Measurements from ENCODE around the gene SLIT1. TPM values are rescaled to one million over a fixed set of nuclear protein-coding genes. Genes with fewer than 3 reads are reported as not detected.

SLIT1 gene
- total and polyA plus RNA-seq, 2 of the 8 experiments (the other 6 are each of a cell fraction or from before 2014, with no cell fraction given): 0.70 to 0.88 TPM

DNA sequence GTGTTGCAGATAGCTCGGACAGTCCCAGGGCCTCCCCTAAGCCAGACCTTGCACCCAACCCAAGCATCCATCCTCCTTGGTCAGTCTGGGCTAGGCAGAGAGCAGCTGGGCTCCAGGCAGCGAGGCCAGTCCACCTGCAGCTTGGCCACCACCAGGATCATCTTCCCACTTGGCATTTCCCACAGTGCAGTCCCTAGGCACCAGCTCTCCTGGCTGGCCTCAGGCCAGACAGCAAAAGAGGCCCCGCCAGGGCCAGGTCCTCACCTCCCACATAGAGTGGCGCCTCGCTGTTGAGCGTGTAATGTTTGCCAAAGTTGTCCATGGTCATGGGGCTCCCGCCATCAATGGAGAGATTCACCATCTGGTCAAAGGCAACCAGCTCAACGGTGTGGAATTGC is 182.0 kb downstream of the SLIT1 start (continued):
- TF ChIP-seq, protein P1, sequence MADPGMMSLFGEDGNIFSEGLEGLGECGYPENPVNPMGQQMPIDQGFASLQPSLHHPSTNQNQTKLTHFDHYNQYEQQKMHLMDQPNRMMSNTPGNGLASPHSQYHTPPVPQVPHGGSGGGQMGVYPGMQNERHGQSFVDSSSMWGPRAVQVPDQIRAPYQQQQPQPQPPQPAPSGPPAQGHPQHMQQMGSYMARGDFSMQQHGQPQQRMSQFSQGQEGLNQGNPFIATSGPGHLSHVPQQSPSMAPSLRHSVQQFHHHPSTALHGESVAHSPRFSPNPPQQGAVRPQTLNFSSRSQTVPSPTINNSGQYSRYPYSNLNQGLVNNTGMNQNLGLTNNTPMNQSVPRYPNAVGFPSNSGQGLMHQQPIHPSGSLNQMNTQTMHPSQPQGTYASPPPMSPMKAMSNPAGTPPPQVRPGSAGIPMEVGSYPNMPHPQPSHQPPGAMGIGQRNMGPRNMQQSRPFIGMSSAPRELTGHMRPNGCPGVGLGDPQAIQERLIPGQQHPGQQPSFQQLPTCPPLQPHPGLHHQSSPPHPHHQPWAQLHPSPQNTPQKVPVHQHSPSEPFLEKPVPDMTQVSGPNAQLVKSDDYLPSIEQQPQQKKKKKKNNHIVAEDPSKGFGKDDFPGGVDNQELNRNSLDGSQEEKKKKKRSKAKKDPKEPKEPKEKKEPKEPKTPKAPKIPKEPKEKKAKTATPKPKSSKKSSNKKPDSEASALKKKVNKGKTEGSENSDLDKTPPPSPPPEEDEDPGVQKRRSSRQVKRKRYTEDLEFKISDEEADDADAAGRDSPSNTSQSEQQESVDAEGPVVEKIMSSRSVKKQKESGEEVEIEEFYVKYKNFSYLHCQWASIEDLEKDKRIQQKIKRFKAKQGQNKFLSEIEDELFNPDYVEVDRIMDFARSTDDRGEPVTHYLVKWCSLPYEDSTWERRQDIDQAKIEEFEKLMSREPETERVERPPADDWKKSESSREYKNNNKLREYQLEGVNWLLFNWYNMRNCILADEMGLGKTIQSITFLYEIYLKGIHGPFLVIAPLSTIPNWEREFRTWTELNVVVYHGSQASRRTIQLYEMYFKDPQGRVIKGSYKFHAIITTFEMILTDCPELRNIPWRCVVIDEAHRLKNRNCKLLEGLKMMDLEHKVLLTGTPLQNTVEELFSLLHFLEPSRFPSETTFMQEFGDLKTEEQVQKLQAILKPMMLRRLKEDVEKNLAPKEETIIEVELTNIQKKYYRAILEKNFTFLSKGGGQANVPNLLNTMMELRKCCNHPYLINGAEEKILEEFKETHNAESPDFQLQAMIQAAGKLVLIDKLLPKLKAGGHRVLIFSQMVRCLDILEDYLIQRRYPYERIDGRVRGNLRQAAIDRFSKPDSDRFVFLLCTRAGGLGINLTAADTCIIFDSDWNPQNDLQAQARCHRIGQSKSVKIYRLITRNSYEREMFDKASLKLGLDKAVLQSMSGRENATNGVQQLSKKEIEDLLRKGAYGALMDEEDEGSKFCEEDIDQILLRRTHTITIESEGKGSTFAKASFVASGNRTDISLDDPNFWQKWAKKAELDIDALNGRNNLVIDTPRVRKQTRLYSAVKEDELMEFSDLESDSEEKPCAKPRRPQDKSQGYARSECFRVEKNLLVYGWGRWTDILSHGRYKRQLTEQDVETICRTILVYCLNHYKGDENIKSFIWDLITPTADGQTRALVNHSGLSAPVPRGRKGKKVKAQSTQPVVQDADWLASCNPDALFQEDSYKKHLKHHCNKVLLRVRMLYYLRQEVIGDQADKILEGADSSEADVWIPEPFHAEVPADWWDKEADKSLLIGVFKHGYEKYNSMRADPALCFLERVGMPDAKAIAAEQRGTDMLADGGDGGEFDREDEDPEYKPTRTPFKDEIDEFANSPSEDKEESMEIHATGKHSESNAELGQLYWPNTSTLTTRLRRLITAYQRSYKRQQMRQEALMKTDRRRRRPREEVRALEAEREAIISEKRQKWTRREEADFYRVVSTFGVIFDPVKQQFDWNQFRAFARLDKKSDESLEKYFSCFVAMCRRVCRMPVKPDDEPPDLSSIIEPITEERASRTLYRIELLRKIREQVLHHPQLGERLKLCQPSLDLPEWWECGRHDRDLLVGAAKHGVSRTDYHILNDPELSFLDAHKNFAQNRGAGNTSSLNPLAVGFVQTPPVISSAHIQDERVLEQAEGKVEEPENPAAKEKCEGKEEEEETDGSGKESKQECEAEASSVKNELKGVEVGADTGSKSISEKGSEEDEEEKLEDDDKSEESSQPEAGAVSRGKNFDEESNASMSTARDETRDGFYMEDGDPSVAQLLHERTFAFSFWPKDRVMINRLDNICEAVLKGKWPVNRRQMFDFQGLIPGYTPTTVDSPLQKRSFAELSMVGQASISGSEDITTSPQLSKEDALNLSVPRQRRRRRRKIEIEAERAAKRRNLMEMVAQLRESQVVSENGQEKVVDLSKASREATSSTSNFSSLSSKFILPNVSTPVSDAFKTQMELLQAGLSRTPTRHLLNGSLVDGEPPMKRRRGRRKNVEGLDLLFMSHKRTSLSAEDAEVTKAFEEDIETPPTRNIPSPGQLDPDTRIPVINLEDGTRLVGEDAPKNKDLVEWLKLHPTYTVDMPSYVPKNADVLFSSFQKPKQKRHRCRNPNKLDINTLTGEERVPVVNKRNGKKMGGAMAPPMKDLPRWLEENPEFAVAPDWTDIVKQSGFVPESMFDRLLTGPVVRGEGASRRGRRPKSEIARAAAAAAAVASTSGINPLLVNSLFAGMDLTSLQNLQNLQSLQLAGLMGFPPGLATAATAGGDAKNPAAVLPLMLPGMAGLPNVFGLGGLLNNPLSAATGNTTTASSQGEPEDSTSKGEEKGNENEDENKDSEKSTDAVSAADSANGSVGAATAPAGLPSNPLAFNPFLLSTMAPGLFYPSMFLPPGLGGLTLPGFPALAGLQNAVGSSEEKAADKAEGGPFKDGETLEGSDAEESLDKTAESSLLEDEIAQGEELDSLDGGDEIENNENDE (IDR thresholded peaks at IDR 0.05; ENCODE audit: insufficient replicate concordance, low read length): no peak
- TF ChIP-seq CHD2 (IDR thresholded peaks at IDR 0.05; ENCODE audit: low read length) (no peak), ZNF274 (IDR thresholded peaks at IDR 0.05; ENCODE audit: borderline replicate concordance, extremely low read depth, low read length) (no peak), TEAD4 (IDR thresholded peaks at IDR 0.05; ENCODE audit: low read depth, low read length) (no peak), SP2 (IDR thresholded peaks at IDR 0.05; ENCODE audit: low read length) (no peak), CEBPB (IDR thresholded peaks at IDR 0.05; ENCODE audit: low read depth, low read length) (no peak), KDM1A (IDR thresholded peaks at IDR 0.05; ENCODE audit: borderline replicate concordance, low read length) (no peak), TCF12 (IDR thresholded peaks at IDR 0.05; ENCODE audit: low read depth, low read length) (no peak), SUZ12 (IDR thresholded peaks at IDR 0.05; ENCODE audit: low read length) (no peak), BRCA1 (IDR thresholded peaks at IDR 0.05; ENCODE audit: low read depth, low read length) (no peak), SP4 (IDR thresholded peaks at IDR 0.05; ENCODE audit: low read length) (no peak)

All from H1 (cell line).